ENCODE measurements around the gene SOX9.
"Not testable (repeated sequence)": the region's sequence is repeated elsewhere in the genome, so short reads cannot be mapped to it uniquely, and the experiment has no call there.

SOX9 gene

GRCh38 chr17:72126575-72127486, 6.0 kb downstream of the SOX9 start:
- DNase-seq = no peak

GRCh38 chr17:72128039-72128438, 7.2 kb downstream of the SOX9 start:
- no peak for DNase-seq

- DNase-seq = no peak
Measured at GRCh38 chr17:72134608-72135394, 14.0 kb downstream of the SOX9 start.

- no peak for DNase-seq
Measured at GRCh38 chr17:72135546-72136325, 14.9 kb downstream of the SOX9 start.

GRCh38 chr17:72136692-72137091, 15.9 kb downstream of the SOX9 start:
- DNase-seq = no peak

GRCh38 chr17:72137161-72137560, 16.3 kb downstream of the SOX9 start:
- no peak for DNase-seq

- DNase-seq = no peak
Measured at GRCh38 chr17:72139212-72139611, 18.4 kb downstream of the SOX9 start.

GRCh38 chr17:72141336-72141735, 20.5 kb downstream of the SOX9 start:
- DNase-seq = no peak

GRCh38 chr17:72142097-72142496, 21.3 kb downstream of the SOX9 start:
- DNase-seq = not testable (repeated sequence)

- no peak for DNase-seq
Measured at GRCh38 chr17:72142614-72143013, 21.8 kb downstream of the SOX9 start.

GRCh38 chr17:72143245-72143644, 22.4 kb downstream of the SOX9 start:
- no peak for DNase-seq

GRCh38 chr17:72144101-72144500, 23.3 kb downstream of the SOX9 start:
- no peak for DNase-seq

GRCh38 chr17:72145562-72145961, 24.7 kb downstream of the SOX9 start:
- no peak for DNase-seq

GRCh38 chr17:72145962-72146361, 25.1 kb downstream of the SOX9 start:
- no peak for DNase-seq

GRCh38 chr17:72146371-72146770, 25.6 kb downstream of the SOX9 start:
- DNase-seq = no peak

- no peak for DNase-seq
Measured at GRCh38 chr17:72150632-72151460, 30.0 kb downstream of the SOX9 start.

- DNase-seq = no peak
Measured at GRCh38 chr17:72151565-72152386, 31.0 kb downstream of the SOX9 start.

GRCh38 chr17:72152387-72152929, 31.6 kb downstream of the SOX9 start:
- DNase-seq = no peak

- no peak for DNase-seq
Measured at GRCh38 chr17:72158895-72159885, 38.4 kb downstream of the SOX9 start.

- DNase-seq = no peak
Measured at GRCh38 chr17:72162569-72162968, 41.7 kb downstream of the SOX9 start.

Measured in CD4-positive, alpha-beta T cell treated with Interleukin-4 for 4 hours (primary cell).